Endothelial cell of umbilical vein (primary cell): ENCODE measurements around the gene CMIP. TPM values are rescaled to one million over a fixed set of nuclear protein-coding genes. Genes with fewer than 3 reads are reported as not detected.

Experiments used
- BruUV-seq: library from RNA; stranded (reverse); fragments of 400-500 nt; replicated peaks from 2 replicates; lab custom pipeline; 2021; lab: Mats Ljungman, UMichigan
- CTCF ChIA-PET: fragments of 300-600, 350-600 bp; sonication (Branson Sonifier 250); formaldehyde crosslinking; loops from one replicate; lab custom pipeline; 2021; ENCODE audit warnings: antibody characterized with exemption, inconsistent platforms; lab: Charles Lee
- POLR2A ChIA-PET: fragments of 300-600, 350-600 bp; sonication (Branson Sonifier 250); formaldehyde crosslinking; loops from one replicate; lab custom pipeline; 2021; ENCODE audit warnings: antibody characterized with exemption, inconsistent platforms; lab: Charles Lee
- DNase-seq: peaks from one replicate; pipeline ENCODE4 v3.0.0-alpha.2; 2011; ENCODE audit warnings: low read depth, low spot score
- FAIRE-seq: peaks from 2 replicates; lab custom pipeline; 2011; peaks lifted over from hg19 to GRCh38; lab: Jason Lieb, UNC
- H2AFZ ChIP-seq: 2 replicates; pipeline ENCODE4 v1.6.0; 2012; ENCODE audit warnings: low read depth, low read length, control low read depth, inconsistent platforms
- H3K27ac ChIP-seq: 2 replicates; pipeline ENCODE4 v1.5.1; 2011; ENCODE audit warnings: low read depth, mild to moderate bottlenecking, control low read depth, low read length, moderate library complexity; ENCODE audit not compliant: insufficient read depth
- H3K27me3 ChIP-seq, 2 experiments: 2 replicates each; pipeline versions ENCODE4 v1.6.0 to v1.6.1; 2011; ENCODE audit warnings: low read length in 2 of 2, mixed read lengths in 1 of 2; ENCODE audit not compliant: control insufficient read depth in 2 of 2, insufficient read depth in 2 of 2
- H3K36me3 ChIP-seq, 2 experiments: 2 replicates in 1 of 2; 3 replicates in 1 of 2; pipeline ENCODE4 v1.5.1; 2011; ENCODE audit warnings: low read length in 2 of 2, mild to moderate bottlenecking in 1 of 2, moderate library complexity in 1 of 2; ENCODE audit not compliant: control insufficient read depth in 2 of 2, insufficient read depth in 2 of 2; ENCODE audit errors: extremely low read depth in 1 of 2
- H3K4me1 ChIP-seq: 3 replicates; pipeline ENCODE4 v1.5.1; 2011; ENCODE audit warnings: mild to moderate bottlenecking, low read length; ENCODE audit not compliant: control insufficient read depth, insufficient read depth; ENCODE audit errors: extremely low read depth
- H3K4me2 ChIP-seq: 2 replicates; pipeline ENCODE4 v1.6.1; 2011; ENCODE audit warnings: low read length, control low read depth, mixed read lengths; ENCODE audit not compliant: insufficient read depth
- H3K4me3 ChIP-seq, 3 experiments: fragments of 200-600 bp in 1 of 3; sonication (generic), shearing (Covaris generic) in 1 of 3; replicated peaks in 1 of 3; 2 replicates each; pipeline ENCODE4 v1.5.1; 2011 to 2016; ENCODE audit warnings: control low read depth in 3 of 3, low read length in 3 of 3, mild to moderate bottlenecking in 2 of 3, inconsistent platforms in 1 of 3, low read depth in 1 of 3, moderate library complexity in 1 of 3; ENCODE audit not compliant: insufficient read depth in 1 of 3
- H3K79me2 ChIP-seq: 2 replicates; pipeline ENCODE4 v1.6.0; 2012; ENCODE audit warnings: low read length, inconsistent platforms; ENCODE audit not compliant: control insufficient read depth, insufficient read depth
- H3K9ac ChIP-seq: replicated peaks from 2 replicates; pipeline ENCODE3; 2011; ENCODE audit warnings: low read length, control low read depth; ENCODE audit not compliant: insufficient read depth; ENCODE audit errors: extremely low read depth
- H3K9me1 ChIP-seq: replicated peaks from 3 replicates; pipeline ENCODE4 v1.6.0; 2011; ENCODE audit warnings: mild to moderate bottlenecking, low read length; ENCODE audit not compliant: control insufficient read depth, insufficient read depth; ENCODE audit errors: extremely low read depth
- H3K9me3 ChIP-seq: replicated peaks from 2 replicates; pipeline ENCODE4 v1.5.1; 2012; ENCODE audit warnings: low read length, inconsistent platforms; ENCODE audit not compliant: control insufficient read depth, insufficient read depth
- H4K20me1 ChIP-seq: replicated peaks from 2 replicates; pipeline ENCODE3; 2011; ENCODE audit warnings: mild to moderate bottlenecking, low read length; ENCODE audit not compliant: control insufficient read depth, insufficient read depth; ENCODE audit errors: extremely low read depth
- EZH2 ChIP-seq: IDR thresholded peaks from 2 replicates; pipeline ENCODE4 v1.6.1; 2012; ENCODE audit warnings: borderline replicate concordance, low read depth, mild to moderate bottlenecking, moderate library complexity, low read length, inconsistent platforms; ENCODE audit not compliant: severe bottlenecking
- FOS ChIP-seq: IDR thresholded peaks from 2 replicates; pipeline ENCODE4 v1.6.1; 2011; ENCODE audit warnings: mild to moderate bottlenecking, low read length, moderate library complexity, borderline replicate concordance; ENCODE audit not compliant: insufficient read depth
- JUN ChIP-seq: IDR thresholded peaks from 2 replicates; pipeline ENCODE4 v1.6.1; 2011; ENCODE audit warnings: borderline replicate concordance, low read depth; ENCODE audit not compliant: insufficient read length, insufficient read depth
- MYC ChIP-seq: IDR thresholded peaks from one replicate; pipeline ENCODE4 v1.6.1; 2011; ENCODE audit warnings: mild to moderate bottlenecking, low read depth, low read length
- POLR2A ChIP-seq: IDR thresholded peaks from 2 replicates; pipeline ENCODE4 v1.6.1; 2012; ENCODE audit warnings: low read depth, mild to moderate bottlenecking, control low read depth, low read length
- POLR2AphosphoS5 ChIP-seq: IDR thresholded peaks from 2 replicates; pipeline ENCODE4 v1.6.1; 2012; ENCODE audit warnings: low read depth, mild to moderate bottlenecking, control low read depth, low read length, moderate library complexity; ENCODE audit not compliant: insufficient read depth
- dilution Hi-C: fragments of 300-500 bp; cut with MboI; formaldehyde crosslinking; loops from one replicate; pipeline ENCODE4 v1.15.0; 2019; ENCODE audit warnings: low sequenced_read_pairs; ENCODE audit not compliant: extremely low pct_ligation_motif_present
- intact Hi-C: fragments of 100-400 bp; cut with micrococcal nuclease; formaldehyde crosslinking; loops from one replicate; pipeline ENCODE4 v1.10.0; 2022
- polyA plus RNA-seq, 4 experiments: library from polyadenylated mRNA; depleted of rRNA in 3 of 4; stranded (reverse) in 3 of 4; unstranded in 1 of 4; fragments of >200 nt; gene quantifications; 2 replicates each; pipeline versions ENCODE4 v1.2.1 to v1.2.3, GENCODE V29; 2011 to 2012; ENCODE audit warnings: missing spikeins in 1 of 4
- total RNA-seq: library from RNA; stranded (reverse); gene quantifications from 2 replicates; pipeline ENCODE4 v1.2.3, GENCODE V29; 2021
- TF ChIP-seq, protein P1 (sequence below): IDR thresholded peaks from 2 replicates; pipeline ENCODE4 v1.6.1; 2011; ENCODE audit not compliant: insufficient read depth, insufficient read length
- TF ChIP-seq, protein P2 (sequence below), 2 donors: IDR thresholded peaks; 1 replicate in 1 of 2; 2 replicates in 1 of 2; pipeline ENCODE4 v1.5.1; 2011; ENCODE audit warnings: low read length in 2 of 2, mild to moderate bottlenecking in 2 of 2, moderate library complexity in 2 of 2, control low read depth in 1 of 2, inconsistent platforms in 1 of 2, low read depth in 1 of 2; ENCODE audit not compliant: insufficient read depth in 1 of 2; ENCODE audit errors: extremely low read depth in 1 of 2

CMIP gene
- total and polyA plus RNA-seq, 2 donors (not counting 3 experiments of a cell fraction or from before 2014, with no cell fraction given), result 29.0 to 101 TPM

DNA sequence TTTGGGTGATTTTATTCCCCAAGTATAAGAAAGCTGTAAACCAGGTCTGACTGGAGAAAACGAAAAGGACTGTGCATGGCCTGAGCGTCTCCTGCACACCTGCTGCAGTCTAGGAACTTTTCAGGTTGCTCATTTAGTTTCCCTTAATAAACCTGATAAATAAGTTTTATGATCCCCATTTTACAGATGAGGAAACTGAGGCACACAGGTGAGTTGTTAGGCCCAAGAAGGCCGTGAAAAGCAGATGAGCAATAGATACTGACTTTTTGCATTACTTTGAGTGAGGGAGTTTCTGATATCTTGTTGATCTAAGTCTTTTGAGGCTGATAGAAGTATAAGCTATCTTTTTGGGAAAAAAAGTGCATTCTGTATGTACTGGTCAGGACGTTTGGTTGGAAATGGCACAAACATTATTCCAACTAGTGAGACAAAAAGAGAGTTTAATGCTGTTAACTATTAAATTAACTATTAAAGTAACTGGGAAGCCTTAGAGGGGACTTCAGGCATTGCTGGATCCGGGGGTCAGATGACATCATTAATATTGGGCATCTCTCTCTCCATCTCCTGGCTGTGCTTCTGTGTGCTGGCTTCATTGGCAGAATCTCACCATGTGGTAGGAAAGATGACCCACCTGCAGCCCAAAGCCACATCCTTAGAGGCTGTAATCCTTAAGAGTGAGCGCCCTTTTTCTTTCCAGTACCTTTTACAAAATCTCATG, 163.4 kb downstream of the CMIP start:
- Histone ChIP-seq H3K36me3 (peaks cover 2 to 6% of the 10 kb centered on the region in 2 experiments), H3K4me1 (peaks cover 47% of the 10 kb centered on the region), H3K4me3 (no peak overlapping the region), H4K20me1 (no peaks in the 10 kb centered on the region), H2AFZ (no peak overlapping the region), H3K79me2 (peaks cover 10% of the 10 kb centered on the region), H3K27ac (no peak overlapping the region), H3K4me2 (no peak overlapping the region), H3K9me3 (no peaks in the 10 kb centered on the region), H3K9me1 (no peaks in the 10 kb centered on the region), H3K9ac (no peak overlapping the region), H3K27me3 (no peaks in the 10 kb centered on the region)
- DNase-seq, result no peak
- FAIRE-seq, result no peak
- CTCF ChIA-PET, result interaction anchor here (0.9 kb wide), 1 partner anchor 10 kb away, joined by 3 read pairs; no protein-coding TSS in a partner anchor
- intact Hi-C loops (no loop called here), dilution Hi-C loops (no loop called here)
- BruUV-seq, result no TSS peak
- no peak for TF ChIP-seq POLR2A
- TF ChIP-seq FOS, result no peak
- no peak for TF ChIP-seq POLR2AphosphoS5
- TF ChIP-seq, protein P1, sequence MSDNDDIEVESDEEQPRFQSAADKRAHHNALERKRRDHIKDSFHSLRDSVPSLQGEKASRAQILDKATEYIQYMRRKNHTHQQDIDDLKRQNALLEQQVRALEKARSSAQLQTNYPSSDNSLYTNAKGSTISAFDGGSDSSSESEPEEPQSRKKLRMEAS, result no peak
- TF ChIP-seq, protein P2, sequence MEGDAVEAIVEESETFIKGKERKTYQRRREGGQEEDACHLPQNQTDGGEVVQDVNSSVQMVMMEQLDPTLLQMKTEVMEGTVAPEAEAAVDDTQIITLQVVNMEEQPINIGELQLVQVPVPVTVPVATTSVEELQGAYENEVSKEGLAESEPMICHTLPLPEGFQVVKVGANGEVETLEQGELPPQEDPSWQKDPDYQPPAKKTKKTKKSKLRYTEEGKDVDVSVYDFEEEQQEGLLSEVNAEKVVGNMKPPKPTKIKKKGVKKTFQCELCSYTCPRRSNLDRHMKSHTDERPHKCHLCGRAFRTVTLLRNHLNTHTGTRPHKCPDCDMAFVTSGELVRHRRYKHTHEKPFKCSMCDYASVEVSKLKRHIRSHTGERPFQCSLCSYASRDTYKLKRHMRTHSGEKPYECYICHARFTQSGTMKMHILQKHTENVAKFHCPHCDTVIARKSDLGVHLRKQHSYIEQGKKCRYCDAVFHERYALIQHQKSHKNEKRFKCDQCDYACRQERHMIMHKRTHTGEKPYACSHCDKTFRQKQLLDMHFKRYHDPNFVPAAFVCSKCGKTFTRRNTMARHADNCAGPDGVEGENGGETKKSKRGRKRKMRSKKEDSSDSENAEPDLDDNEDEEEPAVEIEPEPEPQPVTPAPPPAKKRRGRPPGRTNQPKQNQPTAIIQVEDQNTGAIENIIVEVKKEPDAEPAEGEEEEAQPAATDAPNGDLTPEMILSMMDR (IDR thresholded peaks at IDR 0.05; ENCODE audit: extremely low read depth in 1 of 2, insufficient read depth in 1 of 2, low read depth in 1 of 2, low read length in 2 of 2), result no peak
- TF ChIP-seq MYC, result no peak
- TF ChIP-seq JUN, result no peak
- TF ChIP-seq EZH2, result no peak
- POLR2A ChIA-PET, result no interaction called here
